ENCODE results near the gene ATCAY. TPM values are rescaled to one million over a fixed set of nuclear protein-coding genes. Genes with fewer than 3 reads are reported as not detected.
"Not testable (repeated sequence)": the region's sequence is repeated elsewhere in the genome, so short reads cannot be mapped to it uniquely, and the experiment has no call there.

The ATCAY gene
- polyA plus RNA-seq, 1 experiment = 0.30 TPM

- H3K9me3 ChIP-seq (ENCODE audit: control insufficient read depth, insufficient read depth, low read length) = peaks cover 6% of the 10 kb centered on the region; the same call in 1 of the 2 replicates
- CTCF ChIA-PET = no interaction called here
- H3K4me3 ChIP-seq (ENCODE audit: low read depth, low read length) = no peak overlapping the region
- peaks cover 14% of the 10 kb centered on the region for H3K27me3 ChIP-seq (ENCODE audit: control insufficient read depth, insufficient read depth, low read length)
- no peak overlapping the region for H3K27ac ChIP-seq (ENCODE audit: low read depth, low read length)
- DNase-seq (ENCODE audit: low read depth, low spot score) = no peak
- no peak for TF ChIP-seq CTCF (IDR thresholded peaks at IDR 0.05; ENCODE audit: low read depth, low read length)
- POLR2A ChIA-PET = no interaction called here
Observed at GRCh38 chr19:3936506-3937442, 56.3 kb downstream of the ATCAY start.

GRCh38 chr19:3938300-3938950 is 57.9 kb downstream of the ATCAY start:
- CTCF ChIA-PET; H3K4me3 ChIP-seq (ENCODE audit: low read depth, low read length); H3K27ac ChIP-seq (ENCODE audit: low read depth, low read length); POLR2A ChIA-PET; DNase-seq (ENCODE audit: low read depth, low spot score); H3K9me3 ChIP-seq (ENCODE audit: control insufficient read depth, insufficient read depth, low read length); H3K27me3 ChIP-seq (ENCODE audit: control insufficient read depth, insufficient read depth, low read length): not testable (repeated sequence)

- Histone ChIP-seq H3K4me3 (ENCODE audit: low read depth, low read length) (no peak overlapping the region), H3K27me3 (ENCODE audit: control insufficient read depth, insufficient read depth, low read length) (no peaks in the 10 kb centered on the region), H3K27ac (ENCODE audit: low read depth, low read length) (no peak overlapping the region), H3K9me3 (ENCODE audit: control insufficient read depth, insufficient read depth, low read length) (peaks cover 3% of the 10 kb centered on the region; the same call in 1 of the 2 replicates)
- no peak for DNase-seq (ENCODE audit: low read depth, low spot score)
- ChIA-PET POLR2A (no interaction called here), CTCF (no interaction called here)
- TF ChIP-seq CTCF (IDR thresholded peaks at IDR 0.05; ENCODE audit: low read depth, low read length) = no peak
Observed at GRCh38 chr19:3942790-3943409, 62.4 kb downstream of the ATCAY start.

- Histone ChIP-seq H3K4me3 (ENCODE audit: low read depth, low read length) (no peak overlapping the region), H3K27ac (ENCODE audit: low read depth, low read length) (no peak overlapping the region), H3K27me3 (ENCODE audit: control insufficient read depth, insufficient read depth, low read length) (no peaks in the 10 kb centered on the region), H3K9me3 (ENCODE audit: control insufficient read depth, insufficient read depth, low read length) (no peaks in the 10 kb centered on the region)
- ChIA-PET POLR2A (no interaction called here), CTCF (no interaction called here)
- no peak for DNase-seq (ENCODE audit: low read depth, low spot score)
- TF ChIP-seq CTCF (IDR thresholded peaks at IDR 0.05; ENCODE audit: low read depth, low read length) = no peak
Observed at GRCh38 chr19:3944018-3944721, 63.7 kb downstream of the ATCAY start.

- Histone ChIP-seq H3K27ac (ENCODE audit: low read depth, low read length) (no peak overlapping the region), H3K9me3 (ENCODE audit: control insufficient read depth, insufficient read depth, low read length) (no peaks in the 10 kb centered on the region), H3K27me3 (ENCODE audit: control insufficient read depth, insufficient read depth, low read length) (no peaks in the 10 kb centered on the region), H3K4me3 (ENCODE audit: low read depth, low read length) (no peak overlapping the region)
- POLR2A ChIA-PET = no interaction called here
- no peak for DNase-seq (ENCODE audit: low read depth, low spot score)
- TF ChIP-seq CTCF (IDR thresholded peaks at IDR 0.05; ENCODE audit: low read depth, low read length) = no peak
- CTCF ChIA-PET = no interaction called here
Observed at GRCh38 chr19:3945838-3946237, 65.4 kb downstream of the ATCAY start.

- ChIA-PET CTCF (interaction anchor here (0.7 kb wide), 1 partner anchor 9 kb away, joined by 9 read pairs; no protein-coding TSS in a partner anchor), POLR2A (interaction anchor here (1.0 kb wide), 1 partner anchor 22 kb away, joined by 5 read pairs; no protein-coding TSS in a partner anchor)
- H3K4me3 ChIP-seq (ENCODE audit: low read depth, low read length); H3K27me3 ChIP-seq (ENCODE audit: control insufficient read depth, insufficient read depth, low read length); H3K27ac ChIP-seq (ENCODE audit: low read depth, low read length); H3K9me3 ChIP-seq (ENCODE audit: control insufficient read depth, insufficient read depth, low read length); DNase-seq (ENCODE audit: low read depth, low spot score): not testable (repeated sequence)
Observed at GRCh38 chr19:3947316-3947933, 66.9 kb downstream of the ATCAY start.

All from AG04450 (cell line).